Measurements from ENCODE around the gene C4BPB. TPM values are rescaled to one million over a fixed set of nuclear protein-coding genes. Genes with fewer than 3 reads are reported as not detected.
"Not testable (repeated sequence)": the region's sequence is repeated elsewhere in the genome, so short reads cannot be mapped to it uniquely, and the experiment has no call there.

The C4BPB gene
- not detected for polyA plus RNA-seq (2013, experiment 1 of 2)
- polyA plus RNA-seq (2013, experiment 2 of 2) = not detected

GRCh38 chr1:207088701-207089626 lies at the start of gene C4BPB:
TSS of gene C4BPB (plus strand) at chr1:207088860. CDS start at chr1:207089532, 672 bp downstream.
- Histone ChIP-seq H3K27ac (ENCODE audit: low read depth, low read length) (no peak within 1 kb of the TSS), H3K56ac (ENCODE audit: low read length) (no peak within 1 kb of the TSS), H3K4me3 (ENCODE audit: low read length) (no peak within 1 kb of the TSS), H3K4me2 (ENCODE audit: low read length) (no peak within 1 kb of the TSS), H3K4me1 (ENCODE audit: control insufficient read depth, low read depth, low read length) (peaks cover 2% of the 10 kb centered on the region), H3K79me2 (ENCODE audit: control insufficient read depth, insufficient read depth, low read length) (no peaks in the 10 kb centered on the region), H4K5ac (ENCODE audit: low read length) (peak within 1 kb of the TSS; percentile 34), H2BK15ac (replicated peaks; ENCODE audit: low read depth) (no peak within 1 kb of the TSS), H2BK5ac (ENCODE audit: low read length) (peak within 1 kb of the TSS; percentile 31), H2AK5ac (ENCODE audit: low read length) (no peak within 1 kb of the TSS), H3K23ac (ENCODE audit: low read length) (no peak within 1 kb of the TSS), H3K4ac (ENCODE audit: low read depth, low read length) (no peak within 1 kb of the TSS), H2BK120ac (ENCODE audit: low read depth, low read length) (no peak within 1 kb of the TSS), H3K18ac (ENCODE audit: low read length) (no peak within 1 kb of the TSS), H4K8ac (ENCODE audit: low read depth, low read length) (no peak within 1 kb of the TSS), H3K9ac (ENCODE audit: low read length) (no peak within 1 kb of the TSS), H3K27me3 (ENCODE audit: insufficient read depth, low read length, poor library complexity) (no peaks in the 10 kb centered on the region), H3K79me1 (ENCODE audit: low read length) (no peaks in the 10 kb centered on the region), H3K36me3 (ENCODE audit: control insufficient read depth, insufficient read depth, low read length) (no peaks in the 10 kb centered on the region)
- no CpG with 5 or more reads among the region's 9 CpGs for WGBS (ENCODE audit: extremely low coverage, insufficient coverage, low lambda C conversion rate)
- peak; percentile 45 for DNase-seq

- H2BK5ac ChIP-seq (ENCODE audit: low read length) = no peak overlapping the region
Measured at GRCh38 chr1:207039380-207040180, 49.1 kb upstream of the C4BPB start.

DNA sequence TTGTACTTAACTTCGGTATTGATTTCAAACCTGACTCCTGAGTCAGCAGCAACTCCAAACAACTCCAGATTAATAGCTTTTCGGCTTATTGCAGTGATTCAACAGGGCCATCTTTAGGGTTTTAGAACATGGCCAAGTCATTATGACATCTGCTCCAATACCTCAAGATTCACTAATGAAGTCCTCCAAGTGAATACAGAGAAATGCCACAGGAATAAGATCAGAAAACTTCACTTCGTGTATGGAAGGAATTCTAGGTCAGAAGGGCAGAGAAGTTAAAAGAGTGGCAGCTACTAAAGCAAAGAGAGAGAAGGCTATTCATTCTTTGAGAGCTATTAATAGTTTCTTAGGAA lies 48.5 kb upstream of the C4BPB start:
- no peak overlapping the region for H2BK5ac ChIP-seq (ENCODE audit: low read length)
- H3K79me1 ChIP-seq (ENCODE audit: low read length) = no peaks in the 10 kb centered on the region
- no peaks in the 10 kb centered on the region for H3K79me2 ChIP-seq (ENCODE audit: control insufficient read depth, insufficient read depth, low read length)
- no peak overlapping the region for H4K8ac ChIP-seq (ENCODE audit: low read depth, low read length)
- H3K18ac ChIP-seq (ENCODE audit: low read length) = no peak overlapping the region
- no peak overlapping the region for H3K9ac ChIP-seq (ENCODE audit: low read length)
- no peaks in the 10 kb centered on the region for H3K4me1 ChIP-seq (ENCODE audit: control insufficient read depth, low read depth, low read length)
- H3K4me3 ChIP-seq (ENCODE audit: low read length) = no peak overlapping the region
- DNase-seq = no peak
- no peak overlapping the region for H3K4me2 ChIP-seq (ENCODE audit: low read length)
- H3K4ac ChIP-seq (ENCODE audit: low read depth, low read length) = no peak overlapping the region
- no peak overlapping the region for H2BK120ac ChIP-seq (ENCODE audit: low read depth, low read length)
- H3K27me3 ChIP-seq (ENCODE audit: insufficient read depth, low read length, poor library complexity) = no peaks in the 10 kb centered on the region
- H3K23ac ChIP-seq (ENCODE audit: low read length) = no peak overlapping the region
- H2BK15ac ChIP-seq (replicated peaks; ENCODE audit: low read depth) = no peak overlapping the region
- H2AK5ac ChIP-seq (ENCODE audit: low read length) = no peak overlapping the region
- no peaks in the 10 kb centered on the region for H3K36me3 ChIP-seq (ENCODE audit: control insufficient read depth, insufficient read depth, low read length)
- H3K27ac ChIP-seq (ENCODE audit: low read depth, low read length) = no peak overlapping the region
- no peak overlapping the region for H4K5ac ChIP-seq (ENCODE audit: low read length)
- H3K56ac ChIP-seq (ENCODE audit: low read length) = no peak overlapping the region
- no CpG with 5 or more reads among the region's 3 CpGs for WGBS (ENCODE audit: extremely low coverage, insufficient coverage, low lambda C conversion rate)

More at GRCh38 chr1:207039380-207040180, 49.1 kb upstream of the C4BPB start:
- no peak overlapping the region for H3K27ac ChIP-seq (ENCODE audit: low read depth, low read length)
- no peak overlapping the region for H3K18ac ChIP-seq (ENCODE audit: low read length)
- DNase-seq = no peak
- H2BK120ac ChIP-seq (ENCODE audit: low read depth, low read length) = no peak overlapping the region
- no peaks in the 10 kb centered on the region for H3K79me2 ChIP-seq (ENCODE audit: control insufficient read depth, insufficient read depth, low read length)
- no peak overlapping the region for H3K9ac ChIP-seq (ENCODE audit: low read length)
- no peak overlapping the region for H2AK5ac ChIP-seq (ENCODE audit: low read length)
- no peak overlapping the region for H3K4me3 ChIP-seq (ENCODE audit: low read length)
- no peak overlapping the region for H3K4me2 ChIP-seq (ENCODE audit: low read length)
- H2BK15ac ChIP-seq (replicated peaks; ENCODE audit: low read depth) = no peak overlapping the region
- no peaks in the 10 kb centered on the region for H3K4me1 ChIP-seq (ENCODE audit: control insufficient read depth, low read depth, low read length)
- no peak overlapping the region for H3K4ac ChIP-seq (ENCODE audit: low read depth, low read length)
- H3K56ac ChIP-seq (ENCODE audit: low read length) = no peak overlapping the region
- H3K79me1 ChIP-seq (ENCODE audit: low read length) = no peaks in the 10 kb centered on the region
- H3K27me3 ChIP-seq (ENCODE audit: insufficient read depth, low read length, poor library complexity) = no peaks in the 10 kb centered on the region
- H4K5ac ChIP-seq (ENCODE audit: low read length) = no peak overlapping the region
- H3K36me3 ChIP-seq (ENCODE audit: control insufficient read depth, insufficient read depth, low read length) = no peaks in the 10 kb centered on the region
- no peak overlapping the region for H3K23ac ChIP-seq (ENCODE audit: low read length)
- no peak overlapping the region for H4K8ac ChIP-seq (ENCODE audit: low read depth, low read length)
- WGBS (ENCODE audit: extremely low coverage, insufficient coverage, low lambda C conversion rate) = no CpG with 5 or more reads among the region's 4 CpGs

DNA sequence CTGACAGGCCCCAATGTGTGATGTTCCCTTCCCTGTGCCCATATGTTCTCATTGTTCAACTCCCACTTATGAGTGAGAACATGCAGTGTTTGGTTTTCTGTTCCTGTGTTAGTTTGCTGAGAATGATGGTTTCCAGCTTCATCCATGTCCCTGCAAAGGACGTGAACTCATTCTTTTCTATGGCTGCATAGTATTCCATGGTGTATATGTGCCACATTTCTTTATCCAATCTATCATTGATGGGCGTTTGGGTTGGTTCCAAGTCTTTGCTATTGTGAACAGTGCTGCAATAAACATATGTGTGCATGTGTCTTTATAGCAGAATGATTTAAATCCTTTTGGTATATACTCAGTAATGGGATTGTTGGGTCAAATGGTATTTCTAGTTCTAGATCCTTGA lies 47.3 kb upstream of the C4BPB start:
- H3K4ac ChIP-seq (ENCODE audit: low read depth, low read length); H4K5ac ChIP-seq (ENCODE audit: low read length); H3K4me3 ChIP-seq (ENCODE audit: low read length); H3K27me3 ChIP-seq (ENCODE audit: insufficient read depth, low read length, poor library complexity); H3K18ac ChIP-seq (ENCODE audit: low read length); H3K36me3 ChIP-seq (ENCODE audit: control insufficient read depth, insufficient read depth, low read length); H3K4me2 ChIP-seq (ENCODE audit: low read length); H3K79me2 ChIP-seq (ENCODE audit: control insufficient read depth, insufficient read depth, low read length); H2BK15ac ChIP-seq (replicated peaks; ENCODE audit: low read depth); H2BK120ac ChIP-seq (ENCODE audit: low read depth, low read length); H3K9ac ChIP-seq (ENCODE audit: low read length); H3K27ac ChIP-seq (ENCODE audit: low read depth, low read length); H3K56ac ChIP-seq (ENCODE audit: low read length); H2BK5ac ChIP-seq (ENCODE audit: low read length); H3K23ac ChIP-seq (ENCODE audit: low read length); H2AK5ac ChIP-seq (ENCODE audit: low read length); DNase-seq; H3K4me1 ChIP-seq (ENCODE audit: control insufficient read depth, low read depth, low read length); H3K79me1 ChIP-seq (ENCODE audit: low read length); H4K8ac ChIP-seq (ENCODE audit: low read depth, low read length): not testable (repeated sequence)
- no CpG with 5 or more reads among the region's 2 CpGs for WGBS (ENCODE audit: extremely low coverage, insufficient coverage, low lambda C conversion rate)

GRCh38 chr1:207045453-207045852 lies 43.2 kb upstream of the C4BPB start:
- no peak overlapping the region for H2BK5ac ChIP-seq (ENCODE audit: low read length)
- no peak overlapping the region for H3K23ac ChIP-seq (ENCODE audit: low read length)
- H3K4me2 ChIP-seq (ENCODE audit: low read length) = no peak overlapping the region
- peaks cover 3% of the 10 kb centered on the region for H3K36me3 ChIP-seq (ENCODE audit: control insufficient read depth, insufficient read depth, low read length)
- no peaks in the 10 kb centered on the region for H3K27me3 ChIP-seq (ENCODE audit: insufficient read depth, low read length, poor library complexity)
- H3K56ac ChIP-seq (ENCODE audit: low read length) = no peak overlapping the region
- H3K4ac ChIP-seq (ENCODE audit: low read depth, low read length) = no peak overlapping the region
- H3K9ac ChIP-seq (ENCODE audit: low read length) = no peak overlapping the region
- H3K4me1 ChIP-seq (ENCODE audit: control insufficient read depth, low read depth, low read length) = no peaks in the 10 kb centered on the region
- H2BK15ac ChIP-seq (replicated peaks; ENCODE audit: low read depth) = no peak overlapping the region
- no peak overlapping the region for H2BK120ac ChIP-seq (ENCODE audit: low read depth, low read length)
- no peak overlapping the region for H3K4me3 ChIP-seq (ENCODE audit: low read length)
- peaks cover 26% of the 10 kb centered on the region for H3K79me2 ChIP-seq (ENCODE audit: control insufficient read depth, insufficient read depth, low read length)
- peaks cover 3% of the 10 kb centered on the region for H3K79me1 ChIP-seq (ENCODE audit: low read length)
- H3K18ac ChIP-seq (ENCODE audit: low read length) = no peak overlapping the region
- no peak overlapping the region for H2AK5ac ChIP-seq (ENCODE audit: low read length)
- H4K8ac ChIP-seq (ENCODE audit: low read depth, low read length) = no peak overlapping the region
- DNase-seq = no peak
- WGBS (ENCODE audit: extremely low coverage, insufficient coverage, low lambda C conversion rate) = no CpG with 5 or more reads among the region's 2 CpGs
- H4K5ac ChIP-seq (ENCODE audit: low read length) = no peak overlapping the region
- H3K27ac ChIP-seq (ENCODE audit: low read depth, low read length) = no peak overlapping the region

Measured in mesendoderm (in vitro differentiated cells).